Left renal cortex interstitium (tissue), 4 donors: ENCODE measurements around the gene TMEM253. TPM values are rescaled to one million over a fixed set of nuclear protein-coding genes. Genes with fewer than 3 reads are reported as not detected.

ENCODE experiments used
- DNase-seq, 4 donors: peaks; one replicate each; pipeline ENCODE4 v3.0.0-alpha.2; 2013; ENCODE audit warnings: low read depth in 4 of 4, low spot score in 2 of 4, missing footprints in 1 of 4
- polyA plus RNA-seq, 4 donors: library from polyadenylated mRNA; unstranded; fragments of 120-200 nt; gene quantifications; one replicate each; pipeline ENCODE4 v1.2.1, GENCODE V29; 2013; ENCODE audit not compliant: insufficient read length in 4 of 4

TMEM253 gene
- polyA plus RNA-seq, 4 donors, result 0.47 to 1.7 (median 1.0) TPM

- no peak for DNase-seq
Measured at GRCh38 chr14:21102521-21103410, 1.9 kb downstream of the TMEM253 start.

GRCh38 chr14:21103411-21103709 is 2.5 kb downstream of the TMEM253 start:
- no peak for DNase-seq

- peak; percentile 91 to 95 (median 94) for DNase-seq
Measured at GRCh38 chr14:21103710-21104447, 3.0 kb downstream of the TMEM253 start.

GRCh38 chr14:21104448-21105060 is 3.7 kb downstream of the TMEM253 start:
- DNase-seq, result no peak

GRCh38 chr14:21105095-21105494 is 4.2 kb downstream of the TMEM253 start:
- DNase-seq, result no peak

GRCh38 chr14:21106176-21106497 is 5.3 kb downstream of the TMEM253 start:
- DNase-seq, result no peak

GRCh38 chr14:21106498-21107282 is 5.8 kb downstream of the TMEM253 start:
- DNase-seq, result no peak

- DNase-seq, result no peak
Measured at GRCh38 chr14:21107283-21107800, 6.5 kb downstream of the TMEM253 start.

- no peak for DNase-seq
Measured at GRCh38 chr14:21108791-21109190, 7.9 kb downstream of the TMEM253 start.

GRCh38 chr14:21109377-21110138 is 8.7 kb downstream of the TMEM253 start:
- DNase-seq, result no peak

GRCh38 chr14:21112255-21112654 is 11.4 kb downstream of the TMEM253 start:
- no peak for DNase-seq

- no peak for DNase-seq
Measured at GRCh38 chr14:21113369-21113768, 12.5 kb downstream of the TMEM253 start.

- no peak for DNase-seq
Measured at GRCh38 chr14:21118933-21119332, 18.1 kb downstream of the TMEM253 start.

- DNase-seq, result no peak
Measured at GRCh38 chr14:21120686-21121085, 19.8 kb downstream of the TMEM253 start.

GRCh38 chr14:21121122-21121521 is 20.3 kb downstream of the TMEM253 start:
- no peak for DNase-seq

- no peak for DNase-seq
Measured at GRCh38 chr14:21123429-21123828, 22.6 kb downstream of the TMEM253 start.

- no peak for DNase-seq
Measured at GRCh38 chr14:21133901-21134300, 33.0 kb downstream of the TMEM253 start.

- DNase-seq, result no peak
Measured at GRCh38 chr14:21136024-21136423, 35.2 kb downstream of the TMEM253 start.

- no peak for DNase-seq
Measured at GRCh38 chr14:21142357-21142756, 41.5 kb downstream of the TMEM253 start.

GRCh38 chr14:21145437-21145836 is 44.6 kb downstream of the TMEM253 start:
- no peak for DNase-seq
